DOHH2 (cell line): Measurements from ENCODE around the gene KATNBL1.

Source experiments
- CTCF ChIP-seq: fragments of 200-600 bp; sonication (generic); IDR thresholded peaks from one replicate; pipeline ENCODE4 v1.5.1; 2014; ENCODE audit warnings: antibody characterized with exemption, mild to moderate bottlenecking, low read depth, low read length; ENCODE audit not compliant: poor library complexity, severe bottlenecking
- EZH2phosphoT487 ChIP-seq: fragments of 200-600 bp; sonication (generic); IDR thresholded peaks from 2 replicates; pipeline ENCODE4 v1.6.1; 2017; ENCODE audit warnings: borderline replicate concordance, mild to moderate bottlenecking, antibody characterized with exemption, low read length, moderate library complexity, mixed read lengths

GRCh38 chr15:34246276-34246976, 36.5 kb upstream of the KATNBL1 start:
- TF ChIP-seq CTCF (no peak), EZH2phosphoT487 (no peak)
